Muscle layer of duodenum (tissue), 2 donors: ENCODE results near the gene GMPR.
A peak's percentile ranks its signal among the peaks of the same experiment; 100 is the strongest.

Source experiments
- H3K27ac ChIP-seq: one replicate; pipeline ENCODE4 v1.7.0; 2013; ENCODE audit warnings: mild to moderate bottlenecking, low read length
- H3K27me3 ChIP-seq: one replicate; pipeline ENCODE4 v1.7.0; 2013; ENCODE audit warnings: low read depth, mild to moderate bottlenecking, control low read depth, low read length
- H3K36me3 ChIP-seq, 2 donors: one replicate each; pipeline ENCODE4 v1.7.0; 2013; ENCODE audit warnings: low read length in 2 of 2, control low read depth in 1 of 2, mild to moderate bottlenecking in 1 of 2; ENCODE audit not compliant: insufficient read depth in 2 of 2, control insufficient read depth in 1 of 2
- H3K4me1 ChIP-seq, 2 donors: one replicate each; pipeline ENCODE4 v1.7.0; 2013; ENCODE audit warnings: low read length in 2 of 2, mild to moderate bottlenecking in 2 of 2, control low read depth in 1 of 2, moderate library complexity in 1 of 2; ENCODE audit not compliant: insufficient read depth in 2 of 2, control insufficient read depth in 1 of 2
- H3K4me3 ChIP-seq, 2 donors: one replicate each; pipeline ENCODE4 v1.7.0; 2013; ENCODE audit warnings: low read length in 2 of 2, low read depth in 1 of 2, mild to moderate bottlenecking in 1 of 2
- H3K9me3 ChIP-seq, 2 donors: one replicate each; pipeline ENCODE4 v1.7.0; 2013; ENCODE audit warnings: low read length in 2 of 2, control low read depth in 1 of 2, mild to moderate bottlenecking in 1 of 2; ENCODE audit not compliant: control insufficient read depth in 1 of 2
- donor health status: healthy.

Gene GMPR

DNA sequence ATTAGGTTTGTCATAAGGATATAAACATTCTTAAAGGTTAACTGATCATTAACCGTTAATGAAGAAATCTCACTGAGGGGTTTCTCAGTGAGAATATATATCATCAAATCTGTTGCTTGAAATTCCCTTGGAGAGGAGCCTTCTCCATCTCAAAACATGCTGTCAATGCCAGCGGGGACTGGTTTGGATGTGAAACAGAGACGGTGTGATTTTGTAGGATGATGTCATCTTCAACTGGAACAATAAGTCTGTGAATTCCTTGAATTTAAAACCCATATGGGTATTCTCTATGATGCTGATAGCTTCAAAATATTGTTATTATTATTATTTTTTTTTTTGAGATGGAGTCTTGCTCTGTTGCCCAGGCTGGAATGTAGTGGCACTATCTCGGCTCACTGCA lies 75.9 kb downstream of the GMPR start:
- H3K4me3 ChIP-seq, result no peak overlapping the region
- H3K4me1 ChIP-seq, result peaks cover 2 to 7% of the 10 kb centered on the region in 2 donors
- H3K27ac ChIP-seq, result no peak overlapping the region
- H3K27me3 ChIP-seq, result no peaks in the 10 kb centered on the region
- no peaks in the 10 kb centered on the region for H3K9me3 ChIP-seq
- no peaks in the 10 kb centered on the region for H3K36me3 ChIP-seq

DNA sequence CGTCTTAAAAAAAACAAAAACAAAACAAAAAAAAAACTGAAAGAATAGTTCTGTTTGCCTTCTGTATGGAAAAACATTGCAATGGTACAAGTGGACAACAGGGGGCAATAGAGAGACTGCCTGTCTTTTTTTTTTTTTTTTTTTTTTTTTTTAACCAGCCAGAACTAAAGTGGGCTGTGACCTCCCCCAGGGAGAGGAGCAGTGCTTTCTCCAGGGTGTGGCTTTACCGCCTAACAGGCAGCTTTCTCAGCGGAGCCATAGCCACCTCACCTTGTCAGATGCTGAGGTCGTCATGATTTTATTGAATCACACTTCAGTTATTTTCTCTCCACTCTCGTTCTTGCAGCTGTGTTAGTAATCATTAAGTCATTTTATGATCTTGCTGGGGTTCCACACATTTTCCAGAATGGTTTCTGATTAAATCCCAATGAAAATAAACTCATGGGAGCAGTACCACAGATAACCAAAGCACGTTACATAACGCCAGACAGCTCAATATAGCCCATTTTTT lies 78.4 kb downstream of the GMPR start:
- H3K4me1 ChIP-seq, result peaks cover 20 to 28% of the 10 kb centered on the region in 2 donors
- no peaks in the 10 kb centered on the region for H3K9me3 ChIP-seq
- no peaks in the 10 kb centered on the region for H3K27me3 ChIP-seq
- H3K4me3 ChIP-seq, result no peak overlapping the region
- no peak overlapping the region for H3K27ac ChIP-seq
- peaks cover 0 to 4% of the 10 kb centered on the region in 2 donors for H3K36me3 ChIP-seq

DNA sequence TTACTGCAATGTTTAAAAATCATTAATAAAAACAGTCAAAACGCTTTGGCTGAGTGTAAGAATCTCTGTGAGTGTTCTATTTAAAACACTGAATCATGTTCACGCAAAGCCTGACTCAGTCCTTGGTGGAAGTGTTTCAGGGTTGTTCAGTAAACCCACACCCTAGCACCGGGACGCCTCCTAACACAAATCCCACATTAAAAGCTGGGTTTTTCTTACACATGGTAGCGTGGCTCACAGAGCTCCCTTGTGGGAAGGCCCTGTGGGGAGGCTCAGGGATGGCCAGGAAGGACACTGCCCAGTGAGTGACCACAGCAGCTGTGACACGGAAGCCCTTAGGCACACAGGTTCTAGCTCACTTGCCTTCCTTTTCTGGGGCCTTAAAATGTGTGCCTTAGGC lies 80.2 kb downstream of the GMPR start:
- H3K4me1 ChIP-seq, result peaks cover 23 to 33% of the 10 kb centered on the region in 2 donors
- H3K36me3 ChIP-seq, result peaks cover 0 to 4% of the 10 kb centered on the region in 2 donors
- H3K27ac ChIP-seq, result peak overlapping the region; percentile 10
- H3K9me3 ChIP-seq, result no peaks in the 10 kb centered on the region
- H3K27me3 ChIP-seq, result no peaks in the 10 kb centered on the region
- no peak overlapping the region for H3K4me3 ChIP-seq

DNA sequence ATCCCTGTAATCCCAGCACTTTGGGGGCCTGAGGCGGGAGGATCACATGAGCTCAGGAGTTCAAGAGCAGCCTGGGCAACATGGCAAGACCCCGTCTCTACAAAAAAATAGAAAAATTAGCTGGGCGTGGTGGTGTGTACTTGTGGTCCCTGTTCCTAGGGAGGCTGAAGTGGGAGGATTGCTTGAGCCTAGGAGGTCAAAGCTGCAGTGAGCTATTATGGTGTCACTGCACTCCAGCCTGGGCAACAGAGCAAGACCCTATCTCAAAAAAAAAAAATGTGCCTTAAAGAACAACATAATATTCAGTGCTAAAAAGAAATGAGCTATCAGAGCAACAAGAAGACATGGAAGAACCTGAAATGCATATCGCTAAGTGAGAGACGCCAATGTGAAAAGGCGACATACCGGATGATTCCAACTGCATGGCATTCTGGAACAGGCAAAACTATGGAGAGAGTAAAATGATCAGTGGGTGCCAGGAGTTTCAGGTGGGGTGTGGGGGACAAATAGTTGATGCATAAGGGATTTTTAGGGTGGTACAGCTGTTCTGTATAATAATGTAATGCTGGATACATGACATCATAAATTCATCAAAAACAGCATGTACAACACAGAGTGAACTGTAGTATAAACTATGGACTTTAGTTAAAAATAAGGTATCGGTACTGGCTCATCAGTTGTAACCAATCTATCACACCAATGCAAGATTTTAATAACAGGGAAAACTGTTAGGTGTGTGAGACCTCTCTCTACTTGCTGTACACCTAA lies 80.8 kb downstream of the GMPR start:
- Histone ChIP-seq H3K4me1 (peaks cover 23 to 33% of the 10 kb centered on the region in 2 donors), H3K4me3 (no peak overlapping the region)

DNA sequence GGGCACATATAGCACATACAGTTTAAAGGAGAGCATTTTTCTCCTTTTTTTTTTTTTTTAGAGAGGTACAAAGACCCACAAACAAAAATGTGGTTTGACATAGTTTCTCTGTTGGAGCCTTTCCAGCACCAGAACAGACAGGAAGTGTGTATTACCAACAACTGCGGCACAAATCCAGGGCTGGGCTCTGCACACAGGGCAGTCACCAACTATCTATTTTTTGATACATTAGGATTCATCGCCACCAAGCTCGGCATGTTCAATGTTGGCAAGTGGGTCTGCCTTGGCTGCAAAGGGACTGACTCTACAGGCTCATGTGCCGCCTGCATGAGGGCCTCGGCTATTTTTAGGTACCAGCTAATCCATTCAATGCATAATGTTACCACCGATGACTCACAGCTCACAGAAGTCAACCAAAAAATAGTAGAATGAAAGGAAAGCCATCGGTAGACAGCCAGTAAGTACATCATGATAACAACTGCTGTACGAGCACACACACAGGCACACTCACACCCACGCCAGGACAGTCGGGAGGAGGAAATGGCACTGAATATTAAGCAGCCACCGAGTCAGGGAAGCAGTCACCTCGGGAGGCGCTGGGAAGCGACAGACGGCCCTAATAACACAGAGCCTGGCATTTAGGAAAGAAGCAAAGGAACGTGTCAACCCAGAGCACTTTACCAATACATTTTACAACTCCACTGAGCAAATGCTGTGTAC lies 81.6 kb downstream of the GMPR start:
- peak overlapping the region; percentile 36 to 40 for H3K4me3 ChIP-seq
- H3K36me3 ChIP-seq, result peaks cover 0 to 4% of the 10 kb centered on the region in 2 donors
- no peaks in the 10 kb centered on the region for H3K9me3 ChIP-seq
- peak overlapping the region; percentile 81 for H3K27ac ChIP-seq
- H3K27me3 ChIP-seq, result no peaks in the 10 kb centered on the region
- peaks cover 23 to 37% of the 10 kb centered on the region in 2 donors for H3K4me1 ChIP-seq

More for the DNA sequence above, 80.8 kb downstream of the GMPR start:
- Histone ChIP-seq H3K27ac (peak overlapping the region; percentile 81), H3K36me3 (peaks cover 0 to 4% of the 10 kb centered on the region in 2 donors), H3K9me3 (no peaks in the 10 kb centered on the region), H3K27me3 (no peaks in the 10 kb centered on the region)

DNA sequence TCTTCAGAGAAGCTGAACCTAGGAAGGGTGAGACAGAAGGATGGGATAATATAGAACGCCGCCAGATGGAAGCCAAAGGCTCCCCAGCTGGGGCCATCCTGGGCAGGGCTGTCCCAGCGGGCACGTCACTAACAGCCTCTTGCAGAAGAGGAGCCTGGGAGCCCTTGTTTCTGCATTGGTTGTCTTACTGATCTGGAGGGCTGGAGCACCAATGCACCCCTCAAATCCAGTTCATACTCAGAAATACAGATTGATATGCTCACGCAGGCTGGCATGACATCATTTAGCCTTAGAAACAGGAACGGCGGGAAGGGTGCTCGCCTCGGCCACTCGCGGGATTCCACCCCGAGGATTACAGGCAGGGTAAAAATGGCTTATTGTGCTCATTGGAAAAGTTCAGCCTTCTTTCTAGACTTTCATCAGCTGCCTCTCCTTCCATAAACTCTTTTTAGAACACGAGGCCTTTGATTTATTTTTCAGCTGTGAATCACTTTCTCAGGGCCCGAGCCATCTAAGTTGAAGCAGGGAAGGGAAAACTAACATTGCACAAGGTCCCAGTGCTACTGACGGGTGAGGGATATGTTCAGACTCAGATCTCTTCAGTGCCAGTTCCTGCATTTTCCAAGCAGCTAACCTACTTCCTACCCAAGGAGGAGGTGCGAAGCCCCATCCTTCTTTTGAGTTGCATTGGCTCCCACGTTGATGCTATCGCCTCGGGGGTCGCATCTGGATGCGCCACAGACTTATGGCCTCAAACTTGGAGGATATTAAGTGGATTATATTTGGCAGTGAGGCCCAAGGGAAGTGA lies 82.3 kb downstream of the GMPR start:
- peak overlapping the region; percentile 36 to 40 for H3K4me3 ChIP-seq
- no peaks in the 10 kb centered on the region for H3K27me3 ChIP-seq
- peaks cover 23 to 37% of the 10 kb centered on the region in 2 donors for H3K4me1 ChIP-seq
- peak overlapping the region; percentile 81 for H3K27ac ChIP-seq
- H3K36me3 ChIP-seq, result peaks cover 0 to 7% of the 10 kb centered on the region in 2 donors
- H3K9me3 ChIP-seq, result no peaks in the 10 kb centered on the region

DNA sequence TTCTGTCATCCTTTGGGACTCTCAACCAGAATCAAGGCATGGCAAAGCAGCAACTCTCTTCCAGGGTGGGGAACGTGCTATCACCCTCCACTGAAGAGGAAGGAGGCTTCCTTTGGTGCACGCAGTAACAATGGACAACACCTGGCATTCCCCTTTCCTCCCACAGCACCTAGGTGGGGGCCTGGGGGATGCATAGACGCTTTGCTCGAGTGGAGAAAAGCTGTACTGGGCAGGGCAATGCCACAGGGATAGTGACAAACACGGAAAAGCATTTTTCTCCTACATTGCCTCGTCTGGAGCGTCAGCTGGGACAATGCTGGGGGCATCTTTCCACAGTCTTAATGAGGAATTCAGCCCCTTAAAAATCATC lies 82.9 kb downstream of the GMPR start:
- H3K27ac ChIP-seq, result no peak overlapping the region
- H3K27me3 ChIP-seq, result no peaks in the 10 kb centered on the region
- H3K9me3 ChIP-seq, result no peaks in the 10 kb centered on the region
- peaks cover 23 to 37% of the 10 kb centered on the region in 2 donors for H3K4me1 ChIP-seq
- H3K4me3 ChIP-seq, result no peak overlapping the region
- H3K36me3 ChIP-seq, result peaks cover 3 to 13% of the 10 kb centered on the region in 2 donors

DNA sequence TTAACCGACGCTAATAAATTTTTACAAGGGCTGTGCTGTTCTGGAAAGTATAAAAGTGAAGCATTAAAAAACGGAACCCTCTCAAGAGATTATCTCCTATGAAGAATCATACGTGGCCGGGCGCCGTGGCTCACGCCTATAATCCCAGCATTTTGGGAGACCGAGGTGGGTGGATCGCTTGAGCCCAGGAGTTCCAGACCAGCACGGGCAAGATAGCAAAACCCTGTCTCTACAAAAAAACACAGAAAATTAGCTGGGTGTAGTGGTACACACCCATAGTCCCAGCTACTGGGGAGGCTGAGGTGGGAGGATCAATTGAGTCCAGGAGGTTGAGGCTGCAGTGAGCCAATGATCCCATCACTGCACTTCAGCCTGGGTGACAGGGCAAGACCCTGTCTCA lies 83.4 kb downstream of the GMPR start:
- Histone ChIP-seq H3K27me3 (no peaks in the 10 kb centered on the region), H3K36me3 (peaks cover 6 to 18% of the 10 kb centered on the region in 2 donors), H3K4me1 (peaks cover 23 to 37% of the 10 kb centered on the region in 2 donors), H3K9me3 (no peaks in the 10 kb centered on the region), H3K4me3 (no peak overlapping the region), H3K27ac (no peak overlapping the region)

DNA sequence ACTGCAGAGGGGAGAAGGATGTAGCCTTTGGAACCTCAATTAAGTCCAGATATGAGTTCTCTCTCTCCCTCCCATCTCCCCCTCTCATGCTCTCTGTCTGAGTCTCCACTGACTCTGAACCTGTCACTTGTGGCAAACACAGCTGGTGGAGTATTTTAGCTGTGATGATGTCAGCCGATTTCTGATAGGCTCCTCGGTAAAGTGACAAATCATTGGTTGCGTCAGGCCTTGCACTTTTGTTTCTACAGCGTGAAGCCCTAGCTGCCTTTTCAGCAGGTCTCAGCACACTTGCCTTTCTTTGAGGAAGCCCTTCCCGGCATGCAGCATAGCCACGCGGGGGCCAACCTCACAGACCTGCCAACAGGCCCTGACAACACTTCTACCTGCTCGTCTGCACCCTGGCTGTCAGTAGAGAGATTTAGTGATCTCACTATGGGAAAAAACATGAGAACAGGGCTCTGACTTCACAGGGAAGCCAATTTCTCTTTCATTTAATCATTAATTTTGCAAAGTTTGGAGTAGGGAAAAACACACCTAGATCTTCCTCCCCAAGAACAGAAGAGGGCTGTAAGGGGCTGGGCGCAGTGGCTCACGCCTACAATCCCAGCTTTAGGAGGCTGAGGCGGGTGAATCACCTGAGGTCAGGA lies 84.4 kb downstream of the GMPR start:
- Histone ChIP-seq H3K4me3 (no peak overlapping the region), H3K36me3 (peaks cover 6 to 27% of the 10 kb centered on the region in 2 donors), H3K27me3 (no peaks in the 10 kb centered on the region), H3K27ac (no peak overlapping the region), H3K4me1 (peaks cover 23 to 37% of the 10 kb centered on the region in 2 donors), H3K9me3 (no peaks in the 10 kb centered on the region)

DNA sequence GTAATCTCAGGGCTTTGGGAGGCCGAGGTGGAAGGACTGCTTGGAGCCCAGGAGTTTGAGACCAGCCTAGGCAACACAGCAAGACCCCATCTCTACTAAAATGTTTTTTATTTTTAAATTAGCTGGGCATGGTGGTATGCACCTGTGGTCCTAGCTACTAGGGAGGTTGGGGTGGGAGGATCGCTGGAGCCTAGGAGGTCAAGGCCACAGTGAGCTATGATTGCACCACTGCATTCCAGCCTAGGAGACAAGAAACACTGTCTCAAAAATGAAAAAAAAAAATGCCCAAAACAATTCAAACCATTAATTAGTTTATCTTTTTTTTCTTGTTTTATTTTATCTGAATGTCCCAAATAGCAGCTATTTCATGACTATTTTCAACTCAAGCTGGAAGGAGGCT lies 85.8 kb downstream of the GMPR start:
- Histone ChIP-seq H3K9me3 (no peaks in the 10 kb centered on the region), H3K27me3 (no peaks in the 10 kb centered on the region), H3K4me3 (no peak overlapping the region), H3K27ac (no peak overlapping the region), H3K4me1 (peaks cover 22 to 31% of the 10 kb centered on the region in 2 donors), H3K36me3 (peaks cover 6 to 32% of the 10 kb centered on the region in 2 donors)
